Gastrocnemius medialis (tissue), 4 donors: Measurements from ENCODE around the gene SLC52A1.

Source experiments
- CTCF ChIP-seq, 5 experiments: fragments of 450-650 bp in 3 of 5; fragments of 200-600 bp in 2 of 5; sonication (generic) in 2 of 5; IDR thresholded peaks in 4 of 5; conservative IDR thresholded peaks in 1 of 5; 1 replicate in 4 of 5; 2 replicates in 1 of 5; pipeline ENCODE4 v1.5.1; 2016 to 2019; ENCODE audit warnings: antibody characterized with exemption in 5 of 5, mild to moderate bottlenecking in 3 of 5, moderate library complexity in 3 of 5
- POLR2A ChIP-seq, 2 donors: fragments of 450-650 bp; IDR thresholded peaks; one replicate each; pipeline ENCODE4 v1.6.1; 2017; ENCODE audit warnings: antibody characterized with exemption in 2 of 2, mild to moderate bottlenecking in 2 of 2, moderate library complexity in 2 of 2

GRCh38 chr17:5000237-5000639 lies 35.0 kb downstream of the SLC52A1 start:
- TF ChIP-seq CTCF (IDR thresholded peaks at IDR 0.05 in 4 of 5, conservative IDR thresholded peaks at IDR 0.05 in 1 of 5) = no peak
- TF ChIP-seq POLR2A (IDR thresholded peaks at IDR 0.05) = peak; percentile 92
